ENCODE measurements around the gene CACNA1G.

CACNA1G gene

DNA sequence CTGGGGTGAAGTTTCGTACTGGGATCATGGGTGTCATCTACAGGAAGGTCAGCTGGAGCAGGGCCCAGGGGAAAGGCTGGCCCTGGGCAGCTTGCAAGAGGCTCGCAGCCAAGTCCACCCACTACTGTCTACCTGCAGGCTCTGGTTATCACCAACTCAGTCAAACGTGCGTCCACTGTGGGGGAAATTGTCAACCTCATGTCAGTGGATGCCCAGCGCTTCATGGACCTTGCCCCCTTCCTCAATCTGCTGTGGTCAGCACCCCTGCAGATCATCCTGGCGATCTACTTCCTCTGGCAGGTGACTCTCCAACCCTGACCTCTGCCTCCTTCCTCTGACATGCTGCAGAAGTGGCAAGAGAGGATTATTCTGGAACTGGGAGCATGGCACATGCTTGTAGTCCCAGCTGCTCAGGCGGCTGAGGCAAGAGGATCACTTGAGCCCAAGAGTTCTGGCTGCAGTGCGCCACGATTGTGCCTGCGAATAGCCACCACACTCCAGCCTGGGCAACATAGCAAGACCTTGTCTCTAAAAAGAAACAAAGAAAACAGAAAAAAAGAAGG, 103.4 kb downstream of the CACNA1G start:
- TF ChIP-seq POLR2A (IDR thresholded peaks at IDR 0.05; ENCODE audit: extremely low read depth, insufficient read length) = no peak
- no peak for TF ChIP-seq MYC (IDR thresholded peaks at IDR 0.05; ENCODE audit: low read depth, low read length)
- TF ChIP-seq, protein P1, sequence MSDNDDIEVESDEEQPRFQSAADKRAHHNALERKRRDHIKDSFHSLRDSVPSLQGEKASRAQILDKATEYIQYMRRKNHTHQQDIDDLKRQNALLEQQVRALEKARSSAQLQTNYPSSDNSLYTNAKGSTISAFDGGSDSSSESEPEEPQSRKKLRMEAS (IDR thresholded peaks at IDR 0.05; ENCODE audit: low read depth, low read length) = no peak
- TF ChIP-seq CTCF (IDR thresholded peaks at IDR 0.05; ENCODE audit: low read depth, low read length) = no peak
- no peak overlapping the region for H3K4me3 ChIP-seq (ENCODE audit: low read depth, low read length)
- DNase-seq (ENCODE audit: low read depth) = no peak

DNA sequence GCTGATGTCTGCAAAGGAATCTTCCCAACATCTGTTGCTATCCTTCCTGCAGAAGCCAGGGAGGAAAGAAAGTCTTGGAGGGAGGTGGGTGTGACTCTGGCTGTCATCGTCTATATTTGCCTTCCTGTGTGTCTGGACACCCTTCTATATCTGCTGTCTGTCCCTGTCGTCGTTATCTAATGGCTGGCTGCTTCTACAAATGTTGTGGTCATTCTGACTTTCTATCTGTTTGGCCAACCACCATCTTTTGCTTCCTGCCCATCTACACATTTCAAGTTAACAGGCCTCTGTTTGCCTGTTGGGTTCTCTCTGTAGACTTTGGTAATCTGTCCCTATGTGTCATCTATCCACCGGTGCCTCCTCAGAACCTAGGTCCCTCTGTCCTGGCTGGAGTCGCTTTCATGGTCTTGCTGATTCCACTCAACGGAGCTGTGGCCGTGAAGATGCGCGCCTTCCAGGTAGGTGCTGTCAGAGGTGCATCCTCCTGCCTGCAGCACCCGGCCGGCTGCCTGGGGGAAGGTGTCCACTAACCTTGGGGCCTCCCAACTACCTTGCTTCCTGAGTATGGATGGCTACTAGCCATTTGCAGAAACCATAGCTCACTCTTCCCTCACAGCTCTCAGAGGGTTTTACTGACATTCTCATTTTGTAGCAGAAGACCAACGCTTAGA, 104.4 kb downstream of the CACNA1G start:
- H3K4me3 ChIP-seq (ENCODE audit: low read depth, low read length) = no peak overlapping the region
- DNase-seq (ENCODE audit: low read depth) = no peak
- TF ChIP-seq CTCF (IDR thresholded peaks at IDR 0.05; ENCODE audit: low read depth, low read length) = no peak
- no peak for TF ChIP-seq POLR2A (IDR thresholded peaks at IDR 0.05; ENCODE audit: extremely low read depth, insufficient read length)

- H3K4me3 ChIP-seq (ENCODE audit: low read depth, low read length) = no peak overlapping the region
- DNase-seq (ENCODE audit: low read depth) = no peak
- TF ChIP-seq, protein P1 (IDR thresholded peaks at IDR 0.05; ENCODE audit: low read depth, low read length) = no peak
- TF ChIP-seq POLR2A (IDR thresholded peaks at IDR 0.05; ENCODE audit: extremely low read depth, insufficient read length) = no peak
- no peak for TF ChIP-seq MYC (IDR thresholded peaks at IDR 0.05; ENCODE audit: low read depth, low read length)
- no peak for TF ChIP-seq CTCF (IDR thresholded peaks at IDR 0.05; ENCODE audit: low read depth, low read length)
Measured at GRCh38 chr17:50665838-50666237, 105.3 kb downstream of the CACNA1G start.

DNA sequence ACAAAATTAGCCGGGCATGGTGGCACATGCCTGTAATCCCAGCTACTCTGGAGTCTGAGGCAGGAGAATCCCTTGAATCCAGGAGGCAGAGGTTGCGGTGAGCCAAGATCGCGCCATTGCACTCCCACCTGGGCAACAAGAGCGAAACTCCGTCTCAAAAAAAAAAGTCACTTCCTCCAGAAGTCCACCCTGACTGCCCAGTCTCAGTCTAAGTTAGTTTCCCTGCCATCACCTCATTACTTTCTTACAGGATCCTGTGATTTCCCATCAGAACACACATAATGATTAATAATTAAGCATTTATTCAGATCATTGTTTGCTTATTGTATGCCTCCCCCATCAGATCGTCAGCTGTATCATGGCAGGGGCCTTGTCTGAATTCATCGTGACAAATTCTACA, 105.8 kb downstream of the CACNA1G start:
- H3K4me3 ChIP-seq (ENCODE audit: low read depth, low read length) = no peak overlapping the region
- no peak for DNase-seq (ENCODE audit: low read depth)
- TF ChIP-seq, protein P1 (IDR thresholded peaks at IDR 0.05; ENCODE audit: low read depth, low read length) = no peak
- TF ChIP-seq POLR2A (IDR thresholded peaks at IDR 0.05; ENCODE audit: extremely low read depth, insufficient read length) (no peak), MYC (IDR thresholded peaks at IDR 0.05; ENCODE audit: low read depth, low read length) (no peak), CTCF (IDR thresholded peaks at IDR 0.05; ENCODE audit: low read depth, low read length) (no peak)

- DNase-seq (ENCODE audit: low read depth) = no peak
- TF ChIP-seq CTCF (IDR thresholded peaks at IDR 0.05; ENCODE audit: low read depth, low read length) (no peak), MYC (IDR thresholded peaks at IDR 0.05; ENCODE audit: low read depth, low read length) (no peak), POLR2A (IDR thresholded peaks at IDR 0.05; ENCODE audit: extremely low read depth, insufficient read length) (no peak)
- TF ChIP-seq, protein P1 (IDR thresholded peaks at IDR 0.05; ENCODE audit: low read depth, low read length) = no peak
- no peak overlapping the region for H3K4me3 ChIP-seq (ENCODE audit: low read depth, low read length)
Measured at GRCh38 chr17:50667259-50668024, 106.9 kb downstream of the CACNA1G start.
